OCI-LY1 (cell line): ENCODE measurements around the gene EXPH5.

Experiments
- H2AFZ ChIP-seq: fragments of 200-600 bp; sonication (generic), shearing (Covaris generic); 2 replicates; pipeline ENCODE4 v1.6.0; 2014; ENCODE audit warnings: antibody characterized with exemption, mild to moderate bottlenecking, low read length
- H3F3A ChIP-seq: fragments of 200-600 bp; sonication (generic), shearing (Covaris generic); 2 replicates; pipeline ENCODE4 v1.6.0; 2014; ENCODE audit warnings: mild to moderate bottlenecking, antibody characterized with exemption, low read length, moderate library complexity; ENCODE audit not compliant: insufficient read depth
- H3K27ac ChIP-seq: fragments of 200-600 bp; sonication (generic); 2 replicates; pipeline ENCODE4 v1.5.1; 2014; ENCODE audit warnings: low read length, mixed run types, mild to moderate bottlenecking, low read depth; ENCODE audit not compliant: poor library complexity, severe bottlenecking
- H3K27me3 ChIP-seq: fragments of 200-600 bp; sonication (generic); 2 replicates; pipeline ENCODE4 v1.6.0; 2014; ENCODE audit warnings: antibody characterized with exemption, mild to moderate bottlenecking, low read length, moderate library complexity; ENCODE audit not compliant: insufficient read depth
- H3K36me3 ChIP-seq: fragments of 200-600 bp; sonication (generic); 2 replicates; pipeline ENCODE4 v1.6.1; 2014; ENCODE audit warnings: mild to moderate bottlenecking, antibody characterized with exemption, low read length, moderate library complexity, mixed read lengths; ENCODE audit not compliant: insufficient read depth
- H3K4me1 ChIP-seq: fragments of 200-600 bp; sonication (generic); 2 replicates; pipeline ENCODE4 v1.5.1; 2014; ENCODE audit warnings: mild to moderate bottlenecking, low read length, moderate library complexity; ENCODE audit not compliant: insufficient read depth, severe bottlenecking
- H3K4me2 ChIP-seq: fragments of 200-600 bp; sonication (generic), shearing (Covaris generic); 2 replicates; pipeline ENCODE4 v1.6.1; 2014; ENCODE audit warnings: low read length
- H3K4me3 ChIP-seq: fragments of 200-600 bp; sonication (generic); 2 replicates; pipeline ENCODE4 v1.5.1; 2014; ENCODE audit warnings: low read length, low read depth, mild to moderate bottlenecking, mixed read lengths; ENCODE audit not compliant: poor library complexity, severe bottlenecking
- H3K79me2 ChIP-seq: fragments of 200-600 bp; shearing (Covaris generic); 2 replicates; pipeline ENCODE4 v1.6.1; 2016; ENCODE audit warnings: mixed run types, low read length, mixed read lengths; ENCODE audit not compliant: insufficient read depth
- H3K9ac ChIP-seq: fragments of 200-600 bp; sonication (generic), shearing (Covaris generic); 2 replicates; pipeline ENCODE4 v1.6.1; 2014; ENCODE audit warnings: mild to moderate bottlenecking, low read length, mixed read lengths
- H3K9me2 ChIP-seq: fragments of 200-600 bp; sonication (generic), shearing (Covaris generic); 2 replicates; pipeline ENCODE4 v1.6.1; 2014; ENCODE audit warnings: low read depth, mild to moderate bottlenecking, low read length, mixed read lengths
- H3K9me3 ChIP-seq: fragments of 200-600 bp; shearing (Covaris generic); 2 replicates; pipeline ENCODE4 v1.6.1; 2014; ENCODE audit warnings: low read length, mixed read lengths
- H4K20me1 ChIP-seq: fragments of 200-600 bp; sonication (generic), shearing (Covaris generic); 2 replicates; pipeline ENCODE4 v1.6.0; 2016; ENCODE audit warnings: mild to moderate bottlenecking, low read length; ENCODE audit not compliant: insufficient read depth
- CTCF ChIP-seq: fragments of 200-600 bp; sonication (generic), shearing (Covaris generic); IDR thresholded peaks from 2 replicates; pipeline ENCODE4 v1.5.1; 2017; ENCODE audit warnings: mild to moderate bottlenecking, antibody characterized with exemption, low read length, moderate library complexity, mixed read lengths
- EZH2 ChIP-seq: fragments of 200-600 bp; sonication (generic), shearing (Covaris generic); IDR thresholded peaks from 2 replicates; pipeline ENCODE4 v1.8.0; 2017; ENCODE audit warnings: borderline replicate concordance, mixed run types, mild to moderate bottlenecking, antibody characterized with exemption, low read length, moderate library complexity, mixed read lengths

Gene EXPH5

GRCh38 chr11:108534274-108534882, 59.2 kb downstream of the EXPH5 start:
- Histone ChIP-seq H3K4me2 (no peak overlapping the region), H3K9ac (no peak overlapping the region), H3K4me1 (no peaks in the 10 kb centered on the region), H4K20me1 (no peaks in the 10 kb centered on the region), H3K9me3 (no peaks in the 10 kb centered on the region), H3K27me3 (no peaks in the 10 kb centered on the region), H2AFZ (no peak overlapping the region), H3K79me2 (no peaks in the 10 kb centered on the region), H3K27ac (no peak overlapping the region), H3F3A (no peaks in the 10 kb centered on the region), H3K36me3 (no peaks in the 10 kb centered on the region), H3K4me3 (no peak overlapping the region), H3K9me2 (no peaks in the 10 kb centered on the region)
- no peak for TF ChIP-seq CTCF
- TF ChIP-seq EZH2: no peak

- Histone ChIP-seq H3K9me3 (no peaks in the 10 kb centered on the region), H3K27ac (no peak overlapping the region), H2AFZ (no peak overlapping the region)
Measured at GRCh38 chr11:108530426-108530825, 63.1 kb downstream of the EXPH5 start.

GRCh38 chr11:108527382-108527781, 66.2 kb downstream of the EXPH5 start:
- no peak overlapping the region for H3K4me3 ChIP-seq
- H3K9me3 ChIP-seq: no peaks in the 10 kb centered on the region
- H3K27ac ChIP-seq: no peak overlapping the region
- no peak overlapping the region for H3K4me2 ChIP-seq
- H3F3A ChIP-seq: no peaks in the 10 kb centered on the region
- no peaks in the 10 kb centered on the region for H3K9me2 ChIP-seq
- no peaks in the 10 kb centered on the region for H3K36me3 ChIP-seq
- H3K27me3 ChIP-seq: no peaks in the 10 kb centered on the region
- no peak overlapping the region for H2AFZ ChIP-seq
- TF ChIP-seq EZH2: no peak
- TF ChIP-seq CTCF: no peak
- no peaks in the 10 kb centered on the region for H3K79me2 ChIP-seq
- H3K4me1 ChIP-seq: no peaks in the 10 kb centered on the region
- no peaks in the 10 kb centered on the region for H4K20me1 ChIP-seq
- no peak overlapping the region for H3K9ac ChIP-seq

More at GRCh38 chr11:108530426-108530825, 63.1 kb downstream of the EXPH5 start:
- TF ChIP-seq CTCF (no peak), EZH2 (no peak)
- no peak overlapping the region for H3K9ac ChIP-seq
- H3K4me1 ChIP-seq: no peaks in the 10 kb centered on the region
- H3K79me2 ChIP-seq: no peaks in the 10 kb centered on the region
- no peaks in the 10 kb centered on the region for H3K27me3 ChIP-seq
- no peak overlapping the region for H3K4me3 ChIP-seq
- H3K9me2 ChIP-seq: no peaks in the 10 kb centered on the region
- no peaks in the 10 kb centered on the region for H4K20me1 ChIP-seq
- H3K4me2 ChIP-seq: no peak overlapping the region
- H3K36me3 ChIP-seq: no peaks in the 10 kb centered on the region
- no peaks in the 10 kb centered on the region for H3F3A ChIP-seq
